Cardiac muscle cell (in vitro differentiated cells and primary cell): Measurements from ENCODE around the gene PCDHGC3. TPM values are rescaled to one million over a fixed set of nuclear protein-coding genes. Genes with fewer than 3 reads are reported as not detected.

Experiments used
- DNase-seq, 2 donors: peaks; one replicate each; pipeline versions ENCODE4 v3.0.0 to v3.0.0-alpha.2; 2010 to 2017; ENCODE audit warnings: low read depth in 1 of 2, low spot score in 1 of 2
- H3K27ac ChIP-seq: fragments of 200-600 bp; sonication (generic); 2 replicates; pipeline ENCODE4 v1.5.1; 2016
- H3K27me3 ChIP-seq: fragments of 200-600 bp; sonication (generic); 2 replicates; pipeline ENCODE4 v1.6.0; 2016; ENCODE audit warnings: control low read depth
- H3K36me3 ChIP-seq: fragments of 200-600 bp; sonication (generic); 2 replicates; pipeline ENCODE4 v1.5.1; 2016; ENCODE audit warnings: control low read depth
- H3K4me1 ChIP-seq: fragments of 200-600 bp; sonication (generic); 2 replicates; pipeline ENCODE4 v1.8.1; 2017; ENCODE audit warnings: low read depth, mild to moderate bottlenecking, mixed run types
- H3K4me3 ChIP-seq: fragments of 200-600 bp; sonication (generic); 2 replicates; pipeline ENCODE4 v1.5.1; 2016; ENCODE audit warnings: mild to moderate bottlenecking
- H3K9me3 ChIP-seq: fragments of 200-600 bp; sonication (generic); 2 replicates; pipeline ENCODE4 v1.5.1; 2017; ENCODE audit warnings: low read depth, mild to moderate bottlenecking, control low read depth
- CTCF ChIP-seq: IDR thresholded peaks from 2 replicates; pipeline ENCODE4 v1.5.1; 2012; ENCODE audit warnings: low read depth, mild to moderate bottlenecking, low read length
- polyA plus RNA-seq: library from polyadenylated mRNA; unstranded; fragments of >200 nt; fragmentation: Nextera tagmentation; extraction: Ambion mirVana; gene quantifications from 2 replicates; pipeline ENCODE4 v1.2.1, GENCODE V29; 2016
- total RNA-seq: library from RNA; depleted of rRNA; stranded (reverse); fragments of >200 nt; gene quantifications from 2 replicates; pipeline ENCODE4 v1.2.3, GENCODE V29; 2016

Gene PCDHGC3
- total and polyA plus RNA-seq, 2 experiments from 2014 or later, result 23.0 to 29.9 TPM

GRCh38 chr5:141479776-141480175 is 4.0 kb downstream of the PCDHGC3 start:
- TF ChIP-seq CTCF, result no peak
- H3K4me1 ChIP-seq, result no peaks in the 10 kb centered on the region
- no peaks in the 10 kb centered on the region for H3K9me3 ChIP-seq
- DNase-seq, result peak in 1 of 2 donors; percentile 64
- H3K27ac ChIP-seq, result no peak overlapping the region
- H3K4me3 ChIP-seq, result no peak overlapping the region
- no peaks in the 10 kb centered on the region for H3K36me3 ChIP-seq
- H3K27me3 ChIP-seq, result no peaks in the 10 kb centered on the region

GRCh38 chr5:141483902-141484301 is 8.1 kb downstream of the PCDHGC3 start:
- H3K36me3 ChIP-seq, result no peaks in the 10 kb centered on the region
- no peak for TF ChIP-seq CTCF
- no peaks in the 10 kb centered on the region for H3K27me3 ChIP-seq
- H3K4me3 ChIP-seq, result peak overlapping the region; percentile 60
- no peak for DNase-seq
- no peaks in the 10 kb centered on the region for H3K4me1 ChIP-seq
- H3K27ac ChIP-seq, result no peak overlapping the region
- no peaks in the 10 kb centered on the region for H3K9me3 ChIP-seq

GRCh38 chr5:141484310-141484640 is 8.5 kb downstream of the PCDHGC3 start:
- no peaks in the 10 kb centered on the region for H3K4me1 ChIP-seq
- no peaks in the 10 kb centered on the region for H3K27me3 ChIP-seq
- H3K36me3 ChIP-seq, result no peaks in the 10 kb centered on the region
- H3K9me3 ChIP-seq, result no peaks in the 10 kb centered on the region
- no peak overlapping the region for H3K27ac ChIP-seq
- no peak for TF ChIP-seq CTCF
- no peak for DNase-seq
- peak overlapping the region; percentile 60 for H3K4me3 ChIP-seq

- no peak within 1 kb of the TSS for H3K27ac ChIP-seq
- no peak for TF ChIP-seq CTCF
- H3K27me3 ChIP-seq, result peaks cover 2% of the 10 kb centered on the region
- peak within 1 kb of the TSS; percentile 60 for H3K4me3 ChIP-seq
- no peaks in the 10 kb centered on the region for H3K4me1 ChIP-seq
- peak in 1 of 2 donors; percentile 82 for DNase-seq
- H3K9me3 ChIP-seq, result no peaks in the 10 kb centered on the region
- no peaks in the 10 kb centered on the region for H3K36me3 ChIP-seq
Measured at GRCh38 chr5:141484641-141485311, 9.0 kb downstream of the PCDHGC3 start, which contains the start of gene PCDHGC4. Gene PCDHGC4 (plus strand): TSS chr5:141485030. CDS start chr5:141485174, 144 bp downstream.

GRCh38 chr5:141485321-141486055 is 9.7 kb downstream of the PCDHGC3 start:
- H3K9me3 ChIP-seq, result no peaks in the 10 kb centered on the region
- H3K27ac ChIP-seq, result no peak overlapping the region
- H3K27me3 ChIP-seq, result peaks cover 9% of the 10 kb centered on the region
- no peaks in the 10 kb centered on the region for H3K4me1 ChIP-seq
- no peaks in the 10 kb centered on the region for H3K36me3 ChIP-seq
- H3K4me3 ChIP-seq, result peak overlapping the region; percentile 60
- no peak for TF ChIP-seq CTCF
- DNase-seq, result no peak
